Islet precursor cell (in vitro differentiated cells): ENCODE data around the gene C2CD2.

Experiments used
- DNase-seq: peaks from one replicate; pipeline ENCODE4 v3.0.0-alpha.2; 2018

The C2CD2 gene

GRCh38 chr21:41929248-41929647 lies 24.6 kb downstream of the C2CD2 start:
- DNase-seq = no peak

- no peak for DNase-seq
These were observed 25.1 kb downstream of the C2CD2 start for GRCh38 chr21:41928621-41929220.

- no peak for DNase-seq
These were observed 25.9 kb downstream of the C2CD2 start for GRCh38 chr21:41927727-41928409.

GRCh38 chr21:41926807-41927171 lies 27.0 kb downstream of the C2CD2 start:
- no peak for DNase-seq

GRCh38 chr21:41926117-41926806 lies 27.6 kb downstream of the C2CD2 start:
- no peak for DNase-seq

- no peak for DNase-seq
These were observed 28.1 kb downstream of the C2CD2 start for GRCh38 chr21:41925767-41926116.

- DNase-seq = no peak
These were observed 29.5 kb downstream of the C2CD2 start for GRCh38 chr21:41924368-41924754.

- no peak for DNase-seq
These were observed 30.0 kb downstream of the C2CD2 start for GRCh38 chr21:41923631-41924367.

GRCh38 chr21:41923186-41923585 lies 30.6 kb downstream of the C2CD2 start:
- no peak for DNase-seq

- no peak for DNase-seq
These were observed 32.8 kb downstream of the C2CD2 start for GRCh38 chr21:41921021-41921420.

- DNase-seq = no peak
These were observed 33.3 kb downstream of the C2CD2 start for GRCh38 chr21:41920476-41920875.

GRCh38 chr21:41919666-41920398 lies 34.0 kb downstream of the C2CD2 start:
- no peak for DNase-seq

GRCh38 chr21:41918561-41919358 lies 35.1 kb downstream of the C2CD2 start:
- no peak for DNase-seq

GRCh38 chr21:41917531-41917930 lies 36.3 kb downstream of the C2CD2 start:
- DNase-seq = no peak

- no peak for DNase-seq
These were observed 36.9 kb downstream of the C2CD2 start for GRCh38 chr21:41916888-41917433.

- DNase-seq = no peak
These were observed 38.9 kb downstream of the C2CD2 start for GRCh38 chr21:41914965-41915364.

GRCh38 chr21:41914358-41914757 lies 39.5 kb downstream of the C2CD2 start:
- DNase-seq = no peak

GRCh38 chr21:41913230-41913629 lies 40.6 kb downstream of the C2CD2 start:
- no peak for DNase-seq

- no peak for DNase-seq
These were observed 45.0 kb downstream of the C2CD2 start for GRCh38 chr21:41908829-41909228.

- DNase-seq = no peak
These were observed 46.1 kb downstream of the C2CD2 start for GRCh38 chr21:41907496-41908258.

GRCh38 chr21:41906770-41907169 lies 47.0 kb downstream of the C2CD2 start:
- DNase-seq = no peak
